ENCODE measurements around the gene ANKH. TPM values are rescaled to one million over a fixed set of nuclear protein-coding genes. Genes with fewer than 3 reads are reported as not detected.

Gene ANKH
- polyA plus RNA-seq, 3 donors = 2.4 to 6.3 (median 3.1) TPM

GRCh38 chr5:14829396-14829795 is 42.2 kb downstream of the ANKH start:
- 100% methylated on average over 3 of the region's 3 CpGs for WGBS (ENCODE audit: insufficient coverage)
- Histone ChIP-seq H4K20me1 (ENCODE audit: insufficient read depth, low read length) (no peaks in the 10 kb centered on the region), H3K36me3 (replicated peaks in 1 of 2; ENCODE audit: control insufficient read depth in 1 of 2, insufficient read depth in 2 of 2, low read length in 2 of 2) (no peaks in the 10 kb centered on the region), H3K9ac (ENCODE audit: insufficient read depth, low read length, poor library complexity, severe bottlenecking) (no peak overlapping the region), H3K4me3 (replicated peaks in 1 of 3; ENCODE audit: low read depth in 2 of 3, low read length in 3 of 3) (no peak overlapping the region), H3K79me2 (ENCODE audit: insufficient read depth, low read length) (no peaks in the 10 kb centered on the region), H3K4me2 (replicated peaks; ENCODE audit: extremely low read depth, low read length, poor library complexity, severe bottlenecking) (no peak overlapping the region), H3K9me3 (replicated peaks in 1 of 2; ENCODE audit: control insufficient read depth in 1 of 2, insufficient read depth in 1 of 2, low read length in 2 of 2) (no peaks in the 10 kb centered on the region), H3K27ac (ENCODE audit: low read depth in 1 of 2, low read length in 2 of 2) (no peak overlapping the region), H3K4me1 (ENCODE audit: control insufficient read depth in 1 of 2, insufficient read depth in 2 of 2, low read length in 2 of 2) (no peaks in the 10 kb centered on the region), H3K27me3 (ENCODE audit: control insufficient read depth in 2 of 2, insufficient read depth in 2 of 2, low read length in 2 of 2) (no peaks in the 10 kb centered on the region), H2AFZ (ENCODE audit: insufficient read depth, low read depth, low read length, poor library complexity, severe bottlenecking) (no peak overlapping the region)
- Mint-ChIP-seq H3K27me3 (ENCODE audit: low read depth in 3 of 3) (peaks cover 0 to 2% (median 1%) of the 10 kb centered on the region in 3 donors), H3K9me3 (no peaks in the 10 kb centered on the region), H3K27ac (no peak overlapping the region), H3K4me1 (no peaks in the 10 kb centered on the region), H3K36me3 (peaks cover 0 to 5% of the 10 kb centered on the region in 2 donors), H3K4me3 (no peak overlapping the region)
- intact Hi-C loops (cut with micrococcal nuclease) = no loop called here
- no peak for DNase-seq
- no peak for TF ChIP-seq CTCF (IDR thresholded peaks at IDR 0.05)

GRCh38 chr5:14826714-14827113 is 44.9 kb downstream of the ANKH start:
- peak overlapping the region in 3 of 7 donors; percentile 69 to 80 (median 78) for H3K27ac Mint-ChIP-seq
- Histone ChIP-seq H2AFZ (ENCODE audit: insufficient read depth, low read depth, low read length, poor library complexity, severe bottlenecking) (no peak overlapping the region), H3K9ac (ENCODE audit: insufficient read depth, low read length, poor library complexity, severe bottlenecking) (no peak overlapping the region), H3K27me3 (ENCODE audit: control insufficient read depth in 2 of 2, insufficient read depth in 2 of 2, low read length in 2 of 2) (no peaks in the 10 kb centered on the region), H3K4me1 (ENCODE audit: control insufficient read depth in 1 of 2, insufficient read depth in 2 of 2, low read length in 2 of 2) (no peaks in the 10 kb centered on the region), H3K36me3 (replicated peaks in 1 of 2; ENCODE audit: control insufficient read depth in 1 of 2, insufficient read depth in 2 of 2, low read length in 2 of 2) (no peaks in the 10 kb centered on the region), H3K4me2 (replicated peaks; ENCODE audit: extremely low read depth, low read length, poor library complexity, severe bottlenecking) (no peak overlapping the region), H3K27ac (ENCODE audit: low read depth in 1 of 2, low read length in 2 of 2) (no peak overlapping the region), H3K79me2 (ENCODE audit: insufficient read depth, low read length) (no peaks in the 10 kb centered on the region), H4K20me1 (ENCODE audit: insufficient read depth, low read length) (no peaks in the 10 kb centered on the region), H3K9me3 (replicated peaks in 1 of 2; ENCODE audit: control insufficient read depth in 1 of 2, insufficient read depth in 1 of 2, low read length in 2 of 2) (no peaks in the 10 kb centered on the region), H3K4me3 (replicated peaks in 1 of 3; ENCODE audit: low read depth in 2 of 3, low read length in 3 of 3) (no peak overlapping the region)
- no peaks in the 10 kb centered on the region for H3K4me1 Mint-ChIP-seq
- 100% methylated on average over 2 of the region's 4 CpGs for WGBS (ENCODE audit: insufficient coverage)
- H3K9me3 Mint-ChIP-seq = peaks cover 0 to 3% (median 0%) of the 10 kb centered on the region in 7 donors
- intact Hi-C loops (cut with micrococcal nuclease) = no loop called here
- H3K4me3 Mint-ChIP-seq = no peak overlapping the region
- DNase-seq = no peak
- TF ChIP-seq CTCF (IDR thresholded peaks at IDR 0.05) = no peak
- peaks cover 0 to 5% of the 10 kb centered on the region in 2 donors for H3K36me3 Mint-ChIP-seq
- H3K27me3 Mint-ChIP-seq (ENCODE audit: low read depth in 3 of 3) = peaks cover 0 to 2% (median 1%) of the 10 kb centered on the region in 3 donors
